AG09319 (cell line): ENCODE results near the gene NSMCE1.

Source experiments
- DNase-seq: peaks from one replicate; pipeline ENCODE4 v3.0.0-alpha.2; 2010; ENCODE audit warnings: low read depth; ENCODE audit errors: extremely low read depth
- TF ChIP-seq, protein P1 (sequence below): IDR thresholded peaks from 2 replicates; pipeline ENCODE4 v1.5.1; 2011; ENCODE audit warnings: low read depth, mild to moderate bottlenecking, inconsistent platforms, low read length, moderate library complexity

NSMCE1 gene

GRCh38 chr16:27225536-27226360 lies 42.8 kb downstream of the NSMCE1 start:
- TF ChIP-seq, protein P1, sequence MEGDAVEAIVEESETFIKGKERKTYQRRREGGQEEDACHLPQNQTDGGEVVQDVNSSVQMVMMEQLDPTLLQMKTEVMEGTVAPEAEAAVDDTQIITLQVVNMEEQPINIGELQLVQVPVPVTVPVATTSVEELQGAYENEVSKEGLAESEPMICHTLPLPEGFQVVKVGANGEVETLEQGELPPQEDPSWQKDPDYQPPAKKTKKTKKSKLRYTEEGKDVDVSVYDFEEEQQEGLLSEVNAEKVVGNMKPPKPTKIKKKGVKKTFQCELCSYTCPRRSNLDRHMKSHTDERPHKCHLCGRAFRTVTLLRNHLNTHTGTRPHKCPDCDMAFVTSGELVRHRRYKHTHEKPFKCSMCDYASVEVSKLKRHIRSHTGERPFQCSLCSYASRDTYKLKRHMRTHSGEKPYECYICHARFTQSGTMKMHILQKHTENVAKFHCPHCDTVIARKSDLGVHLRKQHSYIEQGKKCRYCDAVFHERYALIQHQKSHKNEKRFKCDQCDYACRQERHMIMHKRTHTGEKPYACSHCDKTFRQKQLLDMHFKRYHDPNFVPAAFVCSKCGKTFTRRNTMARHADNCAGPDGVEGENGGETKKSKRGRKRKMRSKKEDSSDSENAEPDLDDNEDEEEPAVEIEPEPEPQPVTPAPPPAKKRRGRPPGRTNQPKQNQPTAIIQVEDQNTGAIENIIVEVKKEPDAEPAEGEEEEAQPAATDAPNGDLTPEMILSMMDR = no peak
- no peak for DNase-seq

DNA sequence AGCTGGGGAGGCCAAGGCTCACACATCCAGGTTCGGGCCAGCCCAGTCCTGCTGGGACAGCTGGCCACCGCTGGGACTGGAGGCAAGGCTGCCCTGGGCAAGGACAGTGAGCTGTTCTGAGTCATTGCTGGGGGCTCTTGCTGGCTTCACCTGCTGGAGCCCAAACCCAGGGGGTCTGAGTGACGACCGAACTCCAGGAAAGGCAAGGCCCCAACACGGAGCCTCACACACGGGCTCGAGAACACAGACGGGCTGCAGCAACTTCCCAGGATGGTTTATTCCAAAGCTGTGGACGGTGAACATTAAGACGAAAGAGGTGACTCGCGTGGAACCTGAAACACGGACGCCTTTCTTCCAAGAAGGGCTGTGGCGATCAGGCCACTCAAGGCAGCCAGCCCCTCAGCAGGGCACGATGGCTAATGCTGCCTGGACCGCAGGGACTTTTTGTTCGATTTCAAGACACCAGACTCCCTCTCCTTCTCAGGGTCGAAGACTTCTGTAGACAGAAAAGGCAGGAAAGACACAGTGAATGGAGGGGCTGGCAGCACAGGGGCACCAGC lies 43.8 kb downstream of the NSMCE1 start:
- TF ChIP-seq, protein P1 = no peak

GRCh38 chr16:27224271-27224737 lies 44.3 kb downstream of the NSMCE1 start:
- no peak for DNase-seq
- TF ChIP-seq, protein P1 = no peak

More for the DNA sequence above, 43.8 kb downstream of the NSMCE1 start:
- DNase-seq = no peak

GRCh38 chr16:27223701-27224100 lies 44.9 kb downstream of the NSMCE1 start:
- DNase-seq = no peak
- TF ChIP-seq, protein P1 = no peak

DNA sequence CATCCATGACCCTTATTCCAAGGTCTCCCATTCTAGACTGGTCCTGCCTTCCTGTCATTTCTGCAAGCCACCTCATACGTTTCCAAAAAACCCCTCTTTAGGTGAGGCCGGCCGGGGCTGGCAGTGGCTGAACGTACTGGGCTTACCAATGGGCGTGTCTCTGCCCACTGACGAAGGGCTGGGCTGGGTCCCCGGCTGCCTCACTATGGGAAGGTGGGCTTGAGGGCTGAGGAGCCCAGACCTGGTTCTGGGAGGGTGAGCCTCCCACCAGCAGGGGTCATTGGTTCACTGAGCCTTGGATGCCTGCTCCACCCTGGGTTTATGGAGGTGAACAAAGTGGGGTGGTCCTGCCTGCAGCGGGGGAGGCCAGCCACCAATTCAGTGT lies 45.4 kb downstream of the NSMCE1 start:
- TF ChIP-seq, protein P1 = peak; percentile 11
- DNase-seq = no peak

DNA sequence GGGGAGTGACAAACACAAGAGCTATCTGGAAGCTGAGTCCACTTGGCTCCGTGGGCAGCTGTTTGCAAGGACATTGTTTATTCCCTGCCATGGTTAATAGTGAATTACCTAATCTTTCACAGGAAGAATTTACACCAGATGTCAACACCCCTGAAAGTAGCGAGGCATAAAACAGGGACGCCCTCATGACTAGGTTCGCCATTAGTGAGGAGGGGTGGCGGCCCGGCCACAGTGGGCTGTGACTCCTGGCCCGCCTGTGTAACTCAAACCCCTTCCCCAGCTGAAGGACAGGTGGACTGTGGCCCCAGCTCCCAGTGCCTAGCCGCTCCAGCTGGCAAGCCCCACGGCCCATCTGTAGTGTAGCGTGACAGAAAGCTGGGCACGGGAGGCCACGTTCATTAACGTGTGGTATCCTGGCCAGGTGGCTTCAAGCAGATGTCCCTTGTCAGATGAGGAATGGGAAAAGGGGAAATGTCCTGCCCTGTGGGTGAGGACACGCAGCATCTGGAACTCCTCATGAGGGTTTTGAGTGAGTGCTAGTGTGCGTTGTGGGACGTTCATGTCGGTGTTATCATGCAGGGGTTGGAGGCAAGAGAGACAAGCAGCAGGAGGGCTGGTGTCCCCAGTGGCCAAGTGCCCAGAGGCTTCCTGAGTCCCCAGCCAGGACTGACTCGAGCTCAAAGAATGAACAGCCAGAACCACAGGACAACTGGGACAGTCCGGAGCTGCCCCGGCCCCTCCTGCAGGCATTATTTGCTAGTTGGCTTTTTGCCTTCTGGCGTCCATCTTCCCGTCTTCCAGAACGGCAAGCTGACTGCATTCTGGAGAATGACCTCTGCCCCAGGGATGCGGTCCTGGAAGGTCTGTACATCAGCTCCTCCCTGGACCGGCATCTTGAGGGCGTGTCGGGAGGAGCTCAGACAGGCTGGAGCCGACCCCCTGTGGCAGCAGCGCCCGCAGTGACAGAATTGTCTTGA lies 46.0 kb downstream of the NSMCE1 start:
- DNase-seq = peak; percentile 63
- TF ChIP-seq, protein P1 = no peak
